Kidney capillary endothelial cell (primary cell): ENCODE data around the gene GHR.

Experiments
- DNase-seq: peaks from one replicate; pipeline ENCODE4 v3.0.0-alpha.2; 2018; ENCODE audit warnings: low spot score

Gene GHR

GRCh38 chr5:42604171-42604711 lies 181.0 kb downstream of the GHR start:
- DNase-seq: no peak

GRCh38 chr5:42605490-42605889 lies 182.3 kb downstream of the GHR start:
- no peak for DNase-seq

GRCh38 chr5:42606464-42606869 lies 183.2 kb downstream of the GHR start:
- no peak for DNase-seq

- DNase-seq: no peak
Observed at GRCh38 chr5:42611437-42611836, 188.2 kb downstream of the GHR start.

- DNase-seq: no peak
Observed at GRCh38 chr5:42612750-42613366, 189.6 kb downstream of the GHR start.

GRCh38 chr5:42614509-42614908 lies 191.3 kb downstream of the GHR start:
- no peak for DNase-seq

- no peak for DNase-seq
Observed at GRCh38 chr5:42620579-42621216, 197.5 kb downstream of the GHR start.

- no peak for DNase-seq
Observed at GRCh38 chr5:42621242-42621641, 198.0 kb downstream of the GHR start.

GRCh38 chr5:42621662-42622061 lies 198.4 kb downstream of the GHR start:
- DNase-seq: no peak

- no peak for DNase-seq
Observed at GRCh38 chr5:42624912-42625311, 201.7 kb downstream of the GHR start.

GRCh38 chr5:42626462-42626861 lies 203.2 kb downstream of the GHR start:
- DNase-seq: no peak

GRCh38 chr5:42628821-42629220 lies 205.6 kb downstream of the GHR start:
- no peak for DNase-seq

GRCh38 chr5:42629284-42629683 lies 206.0 kb downstream of the GHR start:
- no peak for DNase-seq

- DNase-seq: no peak
Observed at GRCh38 chr5:42631241-42631640, 208.0 kb downstream of the GHR start.

- DNase-seq: no peak
Observed at GRCh38 chr5:42632354-42632900, 209.2 kb downstream of the GHR start.

- no peak for DNase-seq
Observed at GRCh38 chr5:42634575-42634974, 211.3 kb downstream of the GHR start.

GRCh38 chr5:42636425-42636824 lies 213.2 kb downstream of the GHR start:
- no peak for DNase-seq

GRCh38 chr5:42636946-42637345 lies 213.7 kb downstream of the GHR start:
- DNase-seq: no peak

- no peak for DNase-seq
Observed at GRCh38 chr5:42638972-42639371, 215.7 kb downstream of the GHR start.

GRCh38 chr5:42640835-42641234 lies 217.6 kb downstream of the GHR start:
- no peak for DNase-seq

- no peak for DNase-seq
Observed at GRCh38 chr5:42641336-42642005, 218.2 kb downstream of the GHR start.

GRCh38 chr5:42642006-42642405 lies 218.8 kb downstream of the GHR start:
- DNase-seq: no peak

GRCh38 chr5:42643360-42643759 lies 220.1 kb downstream of the GHR start:
- DNase-seq: no peak
